Epithelial cell of proximal tubule (primary cell): ENCODE results near the gene NKX6-2. TPM values are rescaled to one million over a fixed set of nuclear protein-coding genes. Genes with fewer than 3 reads are reported as not detected.
"Not testable (repeated sequence)": the region's sequence is repeated elsewhere in the genome, so short reads cannot be mapped to it uniquely, and the experiment has no call there.

Experiments used
- DNase-seq: peaks from one replicate; pipeline ENCODE4 v3.0.0-alpha.2; 2011; ENCODE audit warnings: low read depth
- H3K4me3 ChIP-seq: 2 replicates; pipeline ENCODE4 v1.5.1; 2011; ENCODE audit warnings: low read depth, mild to moderate bottlenecking, low read length
- total RNA-seq: library from RNA; depleted of rRNA; stranded (reverse); fragments of >200 nt; gene quantifications from 2 replicates; pipeline ENCODE4 v1.2.3, GENCODE V29; 2015
- TF ChIP-seq, protein P1 (sequence below): conservative IDR thresholded peaks from 2 replicates; pipeline ENCODE4 v1.5.1; 2012; ENCODE audit warnings: low read depth, mild to moderate bottlenecking, low read length

The NKX6-2 gene
- total RNA-seq, 1 donor from 2014 or later, result 1.2 TPM

DNA sequence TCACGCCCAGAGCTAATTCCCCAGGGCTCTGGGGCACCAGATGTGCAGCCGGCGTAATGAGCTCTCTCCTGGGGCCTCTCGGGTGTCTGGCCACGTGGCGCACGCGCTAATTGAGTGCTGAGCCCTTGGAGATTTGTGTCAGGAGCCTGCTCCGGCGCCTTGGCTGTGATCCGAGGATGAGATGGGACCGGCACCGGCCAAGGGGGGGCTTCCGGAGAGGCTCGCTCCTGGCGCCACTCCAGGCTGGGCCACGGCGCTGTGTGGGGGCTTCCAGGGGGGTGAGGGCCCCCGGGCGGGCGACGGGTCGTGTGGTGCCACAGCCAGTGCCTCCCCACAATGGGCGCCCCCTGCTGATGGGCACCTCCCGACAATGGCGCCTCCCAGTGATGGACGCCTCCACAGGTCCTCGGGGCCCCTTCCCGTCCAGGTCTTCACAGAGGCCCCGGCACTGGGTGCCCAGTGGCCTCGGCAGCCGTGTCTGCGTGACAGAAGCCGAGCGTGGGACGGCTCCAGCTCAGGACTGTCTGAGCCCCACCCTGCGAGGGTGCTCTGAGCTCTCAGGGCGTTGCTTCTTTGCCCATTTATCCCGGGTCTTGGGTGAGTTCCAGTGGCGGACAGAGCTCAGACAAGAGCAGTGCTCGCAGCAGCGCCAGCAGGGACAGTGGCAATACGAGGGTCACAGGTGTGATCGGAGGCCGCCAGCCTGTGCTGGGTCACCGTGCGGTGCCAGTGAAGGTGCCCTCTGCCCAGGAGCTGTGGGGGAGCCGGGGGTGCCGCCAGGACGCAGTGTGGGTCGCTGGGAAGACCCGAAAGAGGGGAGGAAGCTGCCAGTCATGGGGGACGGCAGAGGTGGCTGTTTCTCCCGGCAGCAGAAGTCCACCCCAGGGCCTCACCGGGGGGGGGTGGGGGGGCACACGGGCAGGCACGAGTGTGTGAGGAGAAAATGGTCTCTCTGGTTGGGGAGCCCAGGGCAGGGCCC is 8.2 kb upstream of the NKX6-2 start:
- no peak for DNase-seq
- no peak overlapping the region for H3K4me3 ChIP-seq
- TF ChIP-seq, protein P1, sequence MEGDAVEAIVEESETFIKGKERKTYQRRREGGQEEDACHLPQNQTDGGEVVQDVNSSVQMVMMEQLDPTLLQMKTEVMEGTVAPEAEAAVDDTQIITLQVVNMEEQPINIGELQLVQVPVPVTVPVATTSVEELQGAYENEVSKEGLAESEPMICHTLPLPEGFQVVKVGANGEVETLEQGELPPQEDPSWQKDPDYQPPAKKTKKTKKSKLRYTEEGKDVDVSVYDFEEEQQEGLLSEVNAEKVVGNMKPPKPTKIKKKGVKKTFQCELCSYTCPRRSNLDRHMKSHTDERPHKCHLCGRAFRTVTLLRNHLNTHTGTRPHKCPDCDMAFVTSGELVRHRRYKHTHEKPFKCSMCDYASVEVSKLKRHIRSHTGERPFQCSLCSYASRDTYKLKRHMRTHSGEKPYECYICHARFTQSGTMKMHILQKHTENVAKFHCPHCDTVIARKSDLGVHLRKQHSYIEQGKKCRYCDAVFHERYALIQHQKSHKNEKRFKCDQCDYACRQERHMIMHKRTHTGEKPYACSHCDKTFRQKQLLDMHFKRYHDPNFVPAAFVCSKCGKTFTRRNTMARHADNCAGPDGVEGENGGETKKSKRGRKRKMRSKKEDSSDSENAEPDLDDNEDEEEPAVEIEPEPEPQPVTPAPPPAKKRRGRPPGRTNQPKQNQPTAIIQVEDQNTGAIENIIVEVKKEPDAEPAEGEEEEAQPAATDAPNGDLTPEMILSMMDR, result peak; percentile 25

DNA sequence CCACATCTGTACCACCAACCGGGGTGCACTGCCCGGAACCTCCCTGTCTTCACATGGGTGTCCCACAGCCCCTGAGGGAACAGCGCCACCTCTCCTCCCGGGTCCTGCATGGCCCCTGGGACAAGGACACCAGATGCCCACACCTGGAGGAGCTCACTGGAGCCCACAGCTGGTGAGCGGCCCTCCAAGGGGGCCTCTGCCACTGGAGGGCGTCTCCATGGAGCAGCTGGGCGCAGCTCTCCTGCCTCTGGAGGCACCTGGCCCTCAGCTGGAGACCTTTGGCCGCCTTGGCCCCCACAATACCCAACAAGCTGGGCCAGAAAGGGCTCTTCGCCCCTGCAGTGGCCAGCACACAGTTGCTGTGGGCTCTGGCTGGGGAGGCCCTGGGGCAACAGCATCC is 7.3 kb upstream of the NKX6-2 start:
- H3K4me3 ChIP-seq, result no peak overlapping the region
- DNase-seq, result no peak
- TF ChIP-seq, protein P1, result no peak

DNA sequence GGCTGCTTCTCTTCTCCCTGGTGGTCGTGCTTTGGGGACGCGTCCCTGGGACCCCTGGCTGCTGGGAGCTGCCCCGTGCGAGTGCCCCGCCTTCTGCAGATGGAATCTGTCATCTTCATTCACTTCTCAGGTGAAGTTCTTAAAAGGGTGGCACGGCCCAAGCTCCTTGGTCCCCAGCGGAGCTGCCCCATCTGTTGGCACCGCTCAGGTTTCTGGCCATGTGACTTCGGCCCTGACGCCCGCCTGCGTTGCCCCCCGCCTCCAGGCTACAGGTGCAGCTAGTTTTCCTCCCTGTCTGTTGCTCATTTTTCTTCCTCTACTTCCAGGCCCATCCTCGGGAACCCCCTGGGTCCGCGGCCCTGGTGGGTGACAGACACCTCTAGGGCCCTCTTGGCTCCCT is 6.8 kb upstream of the NKX6-2 start:
- DNase-seq, result no peak
- TF ChIP-seq, protein P1, result no peak
- H3K4me3 ChIP-seq, result no peak overlapping the region

DNA sequence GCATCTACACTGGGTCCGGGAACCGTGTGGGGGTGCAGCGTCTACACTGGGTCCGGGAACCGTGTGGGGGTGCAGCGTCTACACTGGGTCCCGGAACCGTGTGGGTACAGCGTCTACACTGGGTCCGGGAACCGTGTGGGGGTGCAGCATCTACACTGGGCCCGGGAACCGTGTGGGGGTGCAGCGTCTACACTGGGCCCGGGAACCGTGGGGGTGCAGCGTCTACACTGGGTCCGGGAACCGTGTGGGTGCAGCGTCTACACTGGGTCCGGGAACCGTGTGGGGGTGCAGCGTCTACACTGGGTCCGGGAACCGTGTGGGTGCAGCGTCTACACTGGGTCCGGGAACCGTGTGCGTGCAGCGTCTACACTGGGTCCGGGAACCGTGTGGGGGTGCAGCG is 6.2 kb upstream of the NKX6-2 start:
- not testable (repeated sequence) for DNase-seq, H3K4me3 ChIP-seq

DNA sequence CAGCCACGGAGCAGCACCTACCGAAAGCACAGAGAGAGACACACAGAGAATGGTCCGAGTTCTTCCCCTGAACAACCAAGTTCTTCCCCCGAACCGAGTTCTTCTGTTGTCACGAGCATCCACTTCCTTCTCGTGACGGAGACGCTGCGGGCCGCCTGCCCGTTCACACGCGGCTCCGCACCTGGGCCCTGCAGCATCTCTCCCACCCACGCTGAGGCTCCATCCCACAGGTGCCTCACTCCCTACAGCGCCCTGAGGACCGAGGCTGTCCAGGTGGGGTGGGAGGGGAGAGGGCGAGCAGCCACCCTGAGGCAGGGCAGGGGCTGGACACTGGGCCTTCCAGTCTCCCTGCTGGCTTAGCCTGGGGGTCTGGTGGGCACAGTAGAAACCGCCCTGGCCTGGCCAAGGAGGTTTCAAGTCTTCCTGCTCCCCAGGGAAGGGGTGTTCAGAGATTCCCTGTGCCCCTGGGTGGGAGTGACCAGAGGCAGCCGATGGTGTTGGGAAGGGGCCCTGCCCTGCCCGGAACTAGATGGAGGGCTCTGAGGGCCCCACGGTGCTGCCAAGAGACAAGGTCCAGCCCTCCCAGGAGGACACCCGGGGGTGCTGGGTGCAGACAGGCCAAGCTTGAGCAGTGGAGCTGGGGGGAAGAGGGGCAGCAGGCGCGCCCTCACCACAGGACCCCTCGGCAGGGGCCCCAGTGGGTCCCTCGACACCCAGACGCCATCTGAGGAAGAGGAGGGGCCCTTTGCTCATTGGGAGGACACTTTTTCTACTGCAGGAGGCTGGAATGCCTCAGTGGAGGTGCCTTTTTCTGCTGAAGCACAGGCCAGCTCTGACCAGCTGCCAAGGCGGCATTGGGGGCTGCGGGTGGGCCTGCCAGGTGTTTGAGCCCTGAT is 5.2 kb upstream of the NKX6-2 start:
- no peak for DNase-seq
- H3K4me3 ChIP-seq, result no peak overlapping the region
- TF ChIP-seq, protein P1, result no peak

DNA sequence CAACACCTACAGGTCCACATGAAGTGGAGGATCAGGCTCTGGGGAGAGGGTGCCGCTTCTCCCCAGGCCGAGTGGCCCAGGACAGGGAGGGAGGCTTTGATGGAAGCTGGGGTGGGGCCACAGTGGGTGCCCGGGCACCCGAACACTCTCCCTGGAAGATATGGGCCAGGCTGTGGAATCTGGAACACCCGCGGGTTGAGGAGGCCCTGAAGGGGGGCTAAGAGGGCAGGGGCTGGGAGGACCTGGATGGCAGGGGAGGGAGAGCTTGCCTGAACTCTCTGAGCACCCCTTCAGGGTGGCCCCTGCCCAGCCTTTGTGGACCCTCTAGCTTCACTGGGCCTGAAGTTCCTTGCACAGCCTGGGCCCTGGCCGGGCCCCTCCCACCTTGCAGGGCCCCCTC is 4.5 kb upstream of the NKX6-2 start:
- no peak for DNase-seq
- no peak overlapping the region for H3K4me3 ChIP-seq
- TF ChIP-seq, protein P1, result no peak

DNA sequence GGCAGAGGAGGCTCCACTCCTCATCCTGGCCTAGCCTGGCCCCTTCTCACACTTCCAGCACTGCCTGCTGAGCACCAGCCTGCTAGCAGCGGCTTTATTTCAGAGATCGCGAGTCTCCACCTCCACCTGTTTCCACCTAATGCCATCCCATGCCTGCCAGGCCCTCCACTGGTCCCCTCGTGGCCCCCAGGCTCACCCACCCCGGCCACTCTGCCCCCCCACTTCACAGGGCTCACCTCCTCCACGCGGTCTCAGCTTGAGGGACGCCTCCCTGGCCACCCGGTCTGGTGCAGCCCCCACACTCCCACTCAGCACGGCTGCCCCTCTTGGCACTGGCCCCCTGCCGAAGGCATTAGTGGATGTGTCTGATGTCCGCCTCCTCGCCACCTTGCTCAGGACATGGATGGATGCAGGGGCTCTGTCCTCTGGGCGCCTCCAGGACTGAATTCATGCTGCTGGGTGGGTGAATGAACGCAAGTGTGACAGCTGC is 3.8 kb upstream of the NKX6-2 start:
- DNase-seq, result no peak

More for the DNA sequence above, 3.8 kb upstream of the NKX6-2 start:
- no peak overlapping the region for H3K4me3 ChIP-seq
- TF ChIP-seq, protein P1, result no peak
